HG03066 (cell line): ENCODE measurements around the gene STAT5A.
"Not testable (repeated sequence)": the region's sequence is repeated elsewhere in the genome, so short reads cannot be mapped to it uniquely, and the experiment has no call there.

Experiments
- ATAC-seq: cut with Tn5 transposase; IDR thresholded peaks from one replicate; pipeline ENCODE4 v1.9.1; 2021; ENCODE audit warnings: low read depth; ENCODE audit not compliant: unreplicated experiment

STAT5A gene

GRCh38 chr17:42358434-42358833 lies 70.1 kb downstream of the STAT5A start:
- ATAC-seq, result no peak

- ATAC-seq, result no peak
Measured at GRCh38 chr17:42359133-42359532, 70.8 kb downstream of the STAT5A start.

- ATAC-seq, result not testable (repeated sequence)
Measured at GRCh38 chr17:42360388-42360787, 72.1 kb downstream of the STAT5A start.
